ENCODE measurements around the gene COL8A2. TPM values are rescaled to one million over a fixed set of nuclear protein-coding genes. Genes with fewer than 3 reads are reported as not detected.

Gene COL8A2
- total RNA-seq, 1 experiment from 2014 or later = 2.3 TPM

- no peaks in the 10 kb centered on the region for H3K36me3 Mint-ChIP-seq
- ChIA-PET POLR2A (no interaction called here), CTCF (interaction anchor here (1.0 to 2.5 kb wide), 2 partner anchors 27 to 30 kb away, joined by 5 to 8 read pairs; no protein-coding TSS in a partner anchor)
- H3K27ac Mint-ChIP-seq = no peak overlapping the region
- TF ChIP-seq NR1H2 (CRISPR knock-in tag; IDR thresholded peaks at IDR 0.05) = no peak
- TF ChIP-seq ZNF396 (CRISPR knock-in tag; IDR thresholded peaks at IDR 0.05; ENCODE audit: borderline replicate concordance) = no peak
- TF ChIP-seq IRF1 (CRISPR knock-in tag; IDR thresholded peaks at IDR 0.05) = no peak
- no peak for TF ChIP-seq ZNF425 (CRISPR knock-in tag; conservative IDR thresholded peaks at IDR 0.05)
- TF ChIP-seq ZNF121 (CRISPR knock-in tag; IDR thresholded peaks at IDR 0.05) = no peak
- TF ChIP-seq, protein P1, sequence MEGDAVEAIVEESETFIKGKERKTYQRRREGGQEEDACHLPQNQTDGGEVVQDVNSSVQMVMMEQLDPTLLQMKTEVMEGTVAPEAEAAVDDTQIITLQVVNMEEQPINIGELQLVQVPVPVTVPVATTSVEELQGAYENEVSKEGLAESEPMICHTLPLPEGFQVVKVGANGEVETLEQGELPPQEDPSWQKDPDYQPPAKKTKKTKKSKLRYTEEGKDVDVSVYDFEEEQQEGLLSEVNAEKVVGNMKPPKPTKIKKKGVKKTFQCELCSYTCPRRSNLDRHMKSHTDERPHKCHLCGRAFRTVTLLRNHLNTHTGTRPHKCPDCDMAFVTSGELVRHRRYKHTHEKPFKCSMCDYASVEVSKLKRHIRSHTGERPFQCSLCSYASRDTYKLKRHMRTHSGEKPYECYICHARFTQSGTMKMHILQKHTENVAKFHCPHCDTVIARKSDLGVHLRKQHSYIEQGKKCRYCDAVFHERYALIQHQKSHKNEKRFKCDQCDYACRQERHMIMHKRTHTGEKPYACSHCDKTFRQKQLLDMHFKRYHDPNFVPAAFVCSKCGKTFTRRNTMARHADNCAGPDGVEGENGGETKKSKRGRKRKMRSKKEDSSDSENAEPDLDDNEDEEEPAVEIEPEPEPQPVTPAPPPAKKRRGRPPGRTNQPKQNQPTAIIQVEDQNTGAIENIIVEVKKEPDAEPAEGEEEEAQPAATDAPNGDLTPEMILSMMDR (IDR thresholded peaks at IDR 0.05) = no peak
- TF ChIP-seq, protein P2, sequence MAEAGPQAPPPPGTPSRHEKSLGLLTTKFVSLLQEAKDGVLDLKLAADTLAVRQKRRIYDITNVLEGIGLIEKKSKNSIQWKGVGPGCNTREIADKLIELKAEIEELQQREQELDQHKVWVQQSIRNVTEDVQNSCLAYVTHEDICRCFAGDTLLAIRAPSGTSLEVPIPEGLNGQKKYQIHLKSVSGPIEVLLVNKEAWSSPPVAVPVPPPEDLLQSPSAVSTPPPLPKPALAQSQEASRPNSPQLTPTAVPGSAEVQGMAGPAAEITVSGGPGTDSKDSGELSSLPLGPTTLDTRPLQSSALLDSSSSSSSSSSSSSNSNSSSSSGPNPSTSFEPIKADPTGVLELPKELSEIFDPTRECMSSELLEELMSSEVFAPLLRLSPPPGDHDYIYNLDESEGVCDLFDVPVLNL (CRISPR knock-in tag; IDR thresholded peaks at IDR 0.05; ENCODE audit: borderline replicate concordance, low read depth) = no peak
- no peak for TF ChIP-seq NR3C1 (CRISPR knock-in tag; conservative IDR thresholded peaks at IDR 0.05; ENCODE audit: low read depth)
- TF ChIP-seq, protein P3, sequence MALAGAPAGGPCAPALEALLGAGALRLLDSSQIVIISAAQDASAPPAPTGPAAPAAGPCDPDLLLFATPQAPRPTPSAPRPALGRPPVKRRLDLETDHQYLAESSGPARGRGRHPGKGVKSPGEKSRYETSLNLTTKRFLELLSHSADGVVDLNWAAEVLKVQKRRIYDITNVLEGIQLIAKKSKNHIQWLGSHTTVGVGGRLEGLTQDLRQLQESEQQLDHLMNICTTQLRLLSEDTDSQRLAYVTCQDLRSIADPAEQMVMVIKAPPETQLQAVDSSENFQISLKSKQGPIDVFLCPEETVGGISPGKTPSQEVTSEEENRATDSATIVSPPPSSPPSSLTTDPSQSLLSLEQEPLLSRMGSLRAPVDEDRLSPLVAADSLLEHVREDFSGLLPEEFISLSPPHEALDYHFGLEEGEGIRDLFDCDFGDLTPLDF (CRISPR knock-in tag; IDR thresholded peaks at IDR 0.05) = no peak
- TF ChIP-seq FOXJ3 (CRISPR knock-in tag; IDR thresholded peaks at IDR 0.05; ENCODE audit: borderline replicate concordance) = no peak
- no peak for TF ChIP-seq USF1 (CRISPR knock-in tag; IDR thresholded peaks at IDR 0.05)
- H3K4me3 Mint-ChIP-seq = no peak overlapping the region
- H3K27me3 Mint-ChIP-seq (ENCODE audit: low read depth) = peaks cover 38% of the 10 kb centered on the region
- H3K4me1 Mint-ChIP-seq = peaks cover 13% of the 10 kb centered on the region
- DNase-seq (ENCODE audit: low spot score) (no peak), ATAC-seq (no peak)
- H3K9me3 Mint-ChIP-seq = no peaks in the 10 kb centered on the region
Observed at GRCh38 chr1:36126797-36127500, 1.9 kb upstream of the COL8A2 start.

DNA sequence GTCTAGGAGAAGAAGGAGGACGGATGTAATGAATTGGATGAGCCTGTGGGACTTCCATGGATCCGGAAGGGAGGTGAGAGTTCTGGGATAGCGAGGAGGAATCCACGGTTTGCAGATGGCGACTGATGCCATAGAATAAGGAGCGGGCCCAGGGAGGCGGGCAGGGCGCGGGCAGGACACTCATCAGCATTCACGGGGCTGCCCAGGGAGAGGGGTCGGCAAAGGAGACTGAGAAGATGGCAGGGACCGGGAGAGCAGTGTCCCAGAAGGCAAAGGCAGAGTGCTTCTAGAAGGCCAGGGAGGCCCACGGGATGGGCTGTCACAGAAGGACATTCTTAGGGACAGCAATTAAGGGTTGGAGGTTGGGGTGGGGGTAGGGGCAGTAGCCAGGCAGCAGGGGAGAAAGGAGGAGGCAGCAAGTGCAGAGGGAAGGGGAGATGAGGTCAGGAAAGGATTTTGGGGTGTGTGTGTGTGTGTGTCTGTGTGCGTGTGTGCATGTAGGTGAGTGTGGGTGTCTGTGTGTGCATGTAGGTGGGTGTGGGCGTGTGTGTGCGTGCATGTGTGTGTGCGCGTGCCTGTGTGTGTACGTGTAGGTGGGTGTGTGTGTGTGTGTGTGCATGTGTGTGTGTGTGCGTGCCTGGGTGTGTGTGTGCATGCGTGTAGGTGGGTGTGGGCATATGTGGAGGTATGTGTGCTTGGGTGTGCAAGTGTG, 1.1 kb upstream of the COL8A2 start:
- no peak for DNase-seq (ENCODE audit: low spot score)
- no peak for ATAC-seq
- no peaks in the 10 kb centered on the region for H3K9me3 Mint-ChIP-seq
- H3K27ac Mint-ChIP-seq = no peak overlapping the region
- TF ChIP-seq, protein P4, sequence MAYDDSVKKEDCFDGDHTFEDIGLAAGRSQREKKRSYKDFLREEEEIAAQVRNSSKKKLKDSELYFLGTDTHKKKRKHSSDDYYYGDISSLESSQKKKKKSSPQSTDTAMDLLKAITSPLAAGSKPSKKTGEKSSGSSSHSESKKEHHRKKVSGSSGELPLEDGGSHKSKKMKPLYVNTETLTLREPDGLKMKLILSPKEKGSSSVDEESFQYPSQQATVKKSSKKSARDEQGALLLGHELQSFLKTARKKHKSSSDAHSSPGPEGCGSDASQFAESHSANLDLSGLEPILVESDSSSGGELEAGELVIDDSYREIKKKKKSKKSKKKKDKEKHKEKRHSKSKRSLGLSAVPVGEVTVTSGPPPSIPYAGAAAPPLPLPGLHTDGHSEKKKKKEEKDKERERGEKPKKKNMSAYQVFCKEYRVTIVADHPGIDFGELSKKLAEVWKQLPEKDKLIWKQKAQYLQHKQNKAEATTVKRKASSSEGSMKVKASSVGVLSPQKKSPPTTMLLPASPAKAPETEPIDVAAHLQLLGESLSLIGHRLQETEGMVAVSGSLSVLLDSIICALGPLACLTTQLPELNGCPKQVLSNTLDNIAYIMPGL (CRISPR knock-in tag; IDR thresholded peaks at IDR 0.05) = no peak
- 0 out of 2 replicates have a peak, but pooled peaks have one; percentile 22 for TF ChIP-seq SP1 (CRISPR knock-in tag; conservative IDR thresholded peaks at IDR 0.05)
- no peaks in the 10 kb centered on the region for H3K36me3 Mint-ChIP-seq
- H3K4me3 Mint-ChIP-seq = peak overlapping the region; percentile 62
- ChIA-PET POLR2A (no interaction called here), CTCF (interaction anchor here (1.0 kb wide), 1 partner anchor 29 kb away, joined by 5 read pairs; no protein-coding TSS in a partner anchor)
- H3K4me1 Mint-ChIP-seq = peaks cover 13% of the 10 kb centered on the region
- H3K27me3 Mint-ChIP-seq (ENCODE audit: low read depth) = peaks cover 40% of the 10 kb centered on the region
